NCI-H524 (cell line): ENCODE measurements around the gene PDLIM5.

ENCODE experiments used
- DNase-seq, 2 experiments: peaks; one replicate each; lab custom pipeline; 2025; lab: John Stamatoyannopoulos, UW

Gene PDLIM5

DNA sequence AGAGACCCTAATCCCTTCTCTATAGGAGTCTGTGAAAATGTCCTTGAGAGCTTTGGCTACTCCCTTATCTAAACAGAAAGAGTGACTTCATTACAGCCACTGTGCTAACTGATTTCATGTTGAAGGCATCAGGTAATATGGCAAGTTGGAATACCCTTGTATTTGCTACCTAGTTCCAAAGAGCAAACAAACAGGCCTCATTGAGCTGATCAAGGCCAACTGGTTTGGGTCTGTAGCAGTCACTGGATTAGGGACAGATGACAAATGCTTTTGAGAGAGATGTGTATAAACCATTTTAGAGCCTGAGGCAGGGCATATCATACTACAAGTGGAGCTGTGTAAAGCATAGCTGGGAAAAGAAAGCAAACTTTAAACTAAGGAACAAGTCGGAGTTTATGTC, 22.9 kb upstream of the PDLIM5 start:
- no peak for DNase-seq

DNA sequence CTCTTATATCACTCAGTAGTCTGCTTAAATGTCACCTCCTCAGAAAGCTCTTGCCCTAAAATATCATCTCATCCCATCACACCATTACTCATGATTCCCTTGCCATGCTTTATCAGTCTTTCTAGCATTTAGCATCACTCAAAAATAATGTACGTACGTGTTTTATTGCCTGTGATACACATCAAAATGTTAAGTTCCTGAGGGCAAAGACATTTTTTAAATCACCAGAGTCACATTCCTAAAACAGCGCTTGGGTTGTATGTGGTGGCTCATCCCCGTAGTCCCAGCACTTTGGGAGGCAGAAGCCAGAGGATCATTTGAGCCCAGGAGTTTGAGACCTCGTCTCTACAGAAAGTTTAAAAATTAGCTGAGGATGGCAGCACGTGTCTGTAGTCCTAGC, 21.3 kb upstream of the PDLIM5 start:
- DNase-seq, result no peak

DNA sequence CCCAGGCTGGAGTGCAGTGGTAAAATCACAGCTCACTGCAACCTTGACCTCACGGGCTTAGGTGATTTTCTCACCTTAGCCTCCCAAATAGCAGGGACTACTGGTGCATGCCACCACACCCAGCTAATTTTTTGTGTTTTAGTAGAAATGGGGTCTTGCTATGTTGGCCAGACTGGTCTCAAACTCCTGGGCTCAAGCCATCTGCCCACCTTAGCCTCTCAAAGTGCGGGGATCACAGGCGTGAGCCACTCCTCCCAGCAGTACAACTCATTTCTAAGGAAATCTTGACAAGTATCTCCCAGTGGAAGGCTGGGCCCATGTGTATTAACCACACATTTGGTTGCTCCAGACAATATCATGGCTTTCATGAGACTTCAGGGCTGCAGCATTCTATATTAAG, 20.4 kb upstream of the PDLIM5 start:
- no peak for DNase-seq

DNA sequence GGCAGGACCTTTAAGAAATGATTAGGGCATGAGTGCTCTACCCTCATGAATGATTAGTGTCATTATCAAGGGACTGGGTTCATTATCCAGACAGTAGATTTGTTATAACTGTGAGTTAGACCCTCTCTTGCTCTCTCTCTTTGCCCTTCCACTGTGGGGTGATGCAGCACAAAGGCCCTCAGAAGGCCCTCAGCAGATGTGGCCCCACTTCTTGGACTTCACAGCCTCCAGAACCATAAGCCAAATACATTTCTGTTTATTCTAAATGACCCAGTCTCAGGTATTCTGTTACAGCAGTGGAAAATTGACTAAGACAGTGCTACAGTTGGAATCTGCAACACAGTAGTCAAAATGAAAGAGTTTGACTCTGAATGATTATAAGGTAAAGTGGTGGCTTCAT, 17.2 kb upstream of the PDLIM5 start:
- DNase-seq, result no peak

DNA sequence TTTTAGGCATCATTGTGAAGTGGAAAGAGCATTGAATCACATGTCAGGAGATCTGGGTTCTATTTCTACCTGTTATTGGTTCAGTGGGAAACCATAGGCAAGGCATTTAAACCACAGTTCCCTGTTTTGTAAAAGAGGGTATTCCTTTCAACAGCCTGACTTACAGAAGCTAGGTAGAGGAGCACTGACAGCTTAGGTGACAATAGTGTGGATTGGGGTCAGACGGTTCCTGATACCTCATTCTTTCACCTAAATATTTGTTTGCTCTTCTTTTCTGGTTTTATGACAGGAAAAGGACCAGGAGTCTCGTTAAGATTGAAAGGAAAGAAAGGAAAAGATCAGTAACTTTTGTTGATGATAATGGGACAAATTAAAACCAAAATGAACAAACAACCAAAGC, 15.9 kb upstream of the PDLIM5 start:
- DNase-seq, result no peak

DNA sequence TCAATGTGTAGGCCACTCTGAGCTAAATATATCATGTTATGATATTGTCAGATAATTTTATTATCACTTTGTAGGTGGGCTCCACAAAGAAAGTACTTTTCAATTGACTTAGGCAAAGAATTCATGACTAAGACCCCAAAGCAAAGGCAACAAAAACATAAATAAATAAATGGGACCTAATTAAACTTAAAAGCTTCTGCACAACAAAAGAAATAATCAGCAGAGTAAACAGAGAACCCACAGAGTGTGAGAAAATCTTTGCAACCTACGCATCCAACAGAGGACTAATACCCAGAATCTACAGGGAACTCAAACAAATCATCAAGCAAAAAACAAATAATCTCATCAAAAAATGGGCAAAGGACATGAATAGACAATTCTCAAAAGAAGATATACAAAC, 15.2 kb upstream of the PDLIM5 start:
- DNase-seq, result no peak

DNA sequence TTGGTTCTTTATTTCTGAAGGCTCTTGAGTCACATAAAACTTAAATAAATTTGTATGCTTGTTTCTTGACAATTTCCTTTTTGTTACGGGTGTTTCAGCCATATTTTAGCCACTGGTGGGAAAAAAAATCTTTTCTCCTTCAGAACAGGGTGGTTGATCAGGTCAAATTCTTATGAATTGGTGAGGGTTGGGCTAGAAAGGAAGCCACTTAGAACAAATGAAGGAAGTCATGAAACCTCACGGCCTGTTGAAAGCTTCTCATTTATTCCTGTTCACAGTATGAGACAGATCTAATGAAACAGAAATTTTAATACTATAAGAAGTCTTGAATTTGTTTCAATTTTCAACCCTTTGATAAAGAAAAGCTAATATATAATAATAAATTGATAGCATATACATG, 12.1 kb upstream of the PDLIM5 start:
- no peak for DNase-seq

DNA sequence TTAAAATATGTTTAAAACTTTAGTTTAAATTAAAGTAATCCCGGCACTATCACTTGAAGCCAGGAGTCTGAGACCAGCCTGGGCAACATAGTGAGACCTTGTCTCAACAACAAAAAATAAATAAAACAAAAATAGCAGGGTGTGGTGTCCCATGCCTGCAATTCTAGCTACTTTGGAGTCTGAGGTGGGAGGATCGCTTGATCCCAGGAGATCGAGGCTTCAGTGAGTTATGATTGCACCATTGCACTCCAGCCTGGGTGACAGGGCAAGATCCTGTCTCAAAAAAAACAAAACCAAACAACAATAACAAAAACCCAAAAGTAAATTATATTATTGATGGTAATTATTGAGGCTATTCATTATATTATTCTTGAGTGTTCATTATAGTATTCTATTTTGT, 9.9 kb upstream of the PDLIM5 start:
- no peak for DNase-seq

DNA sequence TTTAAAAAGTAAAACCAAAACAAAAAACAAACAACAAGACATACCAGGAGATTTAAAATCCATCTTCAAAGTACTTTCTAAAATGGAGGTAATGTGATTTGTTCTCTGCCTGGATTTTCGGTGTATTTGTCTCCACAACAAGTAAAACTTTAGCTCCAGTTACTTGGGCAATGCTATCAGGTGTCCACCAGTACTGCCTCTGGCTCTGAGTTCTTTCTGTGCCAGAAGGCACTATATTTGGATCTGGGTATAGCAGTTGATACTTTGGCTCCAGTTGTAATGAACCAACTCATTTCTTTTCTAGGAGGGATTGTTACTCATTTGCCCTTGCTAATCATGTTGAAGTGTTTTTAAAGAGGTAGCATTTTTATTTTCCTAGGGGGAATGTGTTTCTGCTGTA, 9.5 kb upstream of the PDLIM5 start:
- no peak for DNase-seq

DNA sequence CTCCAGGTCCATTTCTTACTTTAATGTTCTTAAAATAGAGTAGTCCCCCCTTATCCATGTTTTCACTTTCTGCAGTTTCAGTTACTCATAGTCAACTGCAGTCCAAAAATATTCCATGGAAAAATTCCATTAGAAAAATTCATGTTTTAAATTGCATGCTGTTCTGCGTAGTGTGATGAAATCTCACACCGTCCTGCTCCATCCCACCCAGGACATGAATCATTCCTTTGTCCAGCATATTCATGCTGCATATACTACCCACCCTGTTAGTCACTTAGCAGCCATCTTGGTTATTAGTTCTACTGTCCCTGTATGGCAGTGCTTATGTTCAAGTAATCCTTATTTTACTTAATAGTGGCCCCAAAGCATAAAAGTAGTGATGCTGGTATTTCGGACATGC, 5.4 kb upstream of the PDLIM5 start:
- DNase-seq, result no peak

DNA sequence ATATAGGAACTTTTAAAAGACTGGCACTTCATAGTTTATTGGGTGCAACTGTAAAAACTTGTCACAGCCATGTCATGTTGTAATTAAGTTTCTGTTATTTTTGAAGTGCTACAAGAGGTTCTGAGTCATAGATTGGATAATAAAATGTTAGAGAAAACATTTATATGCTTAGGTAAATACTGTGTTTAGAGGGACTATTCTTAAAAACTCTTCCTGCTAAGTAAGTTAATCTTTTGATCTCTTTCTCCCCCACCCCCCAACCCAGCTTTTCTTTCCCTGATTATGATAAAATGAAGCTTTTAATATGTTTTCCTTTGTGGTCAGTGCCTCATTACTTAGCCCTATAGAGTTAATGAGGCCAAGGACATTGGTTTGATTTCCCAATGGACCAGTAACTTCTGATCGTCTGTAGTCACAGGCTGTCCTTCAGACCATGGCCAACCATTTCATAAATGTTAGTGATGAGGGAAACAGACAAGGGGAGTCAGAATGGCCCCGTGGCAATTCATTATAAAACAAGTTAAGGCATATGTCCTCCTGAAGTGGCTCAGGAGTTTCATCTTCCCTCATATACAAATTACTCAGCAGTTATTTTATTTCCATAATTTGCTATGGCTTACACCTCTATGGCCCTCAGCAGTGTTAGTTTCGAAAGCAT, 3.9 kb upstream of the PDLIM5 start:
- DNase-seq, result no peak

DNA sequence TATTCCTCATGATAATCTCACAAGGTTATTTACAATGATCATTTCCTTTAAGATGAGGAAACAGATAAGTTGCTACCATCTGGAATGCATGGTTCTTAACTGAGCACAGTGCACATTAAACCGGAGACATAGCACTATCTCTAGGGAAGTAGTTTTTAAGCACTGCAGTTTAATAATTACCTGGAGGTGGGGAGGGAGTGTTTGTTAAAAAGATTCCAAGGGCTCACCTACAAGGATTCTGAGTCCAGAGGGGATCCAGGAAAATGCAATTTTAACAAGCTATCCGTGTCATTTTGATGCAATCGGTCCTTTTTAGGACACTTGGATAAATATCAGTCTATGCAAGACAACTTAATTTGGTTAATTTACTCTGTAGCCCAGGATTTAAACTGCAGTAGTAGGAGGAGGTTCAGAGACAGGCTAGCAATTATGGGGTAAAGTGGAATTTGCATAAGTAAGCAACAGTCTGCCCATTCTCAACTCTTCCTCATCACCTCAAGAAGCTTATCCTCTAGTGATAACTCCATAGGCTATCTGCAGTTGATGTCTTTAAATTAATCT, 2.8 kb upstream of the PDLIM5 start:
- no peak for DNase-seq

DNA sequence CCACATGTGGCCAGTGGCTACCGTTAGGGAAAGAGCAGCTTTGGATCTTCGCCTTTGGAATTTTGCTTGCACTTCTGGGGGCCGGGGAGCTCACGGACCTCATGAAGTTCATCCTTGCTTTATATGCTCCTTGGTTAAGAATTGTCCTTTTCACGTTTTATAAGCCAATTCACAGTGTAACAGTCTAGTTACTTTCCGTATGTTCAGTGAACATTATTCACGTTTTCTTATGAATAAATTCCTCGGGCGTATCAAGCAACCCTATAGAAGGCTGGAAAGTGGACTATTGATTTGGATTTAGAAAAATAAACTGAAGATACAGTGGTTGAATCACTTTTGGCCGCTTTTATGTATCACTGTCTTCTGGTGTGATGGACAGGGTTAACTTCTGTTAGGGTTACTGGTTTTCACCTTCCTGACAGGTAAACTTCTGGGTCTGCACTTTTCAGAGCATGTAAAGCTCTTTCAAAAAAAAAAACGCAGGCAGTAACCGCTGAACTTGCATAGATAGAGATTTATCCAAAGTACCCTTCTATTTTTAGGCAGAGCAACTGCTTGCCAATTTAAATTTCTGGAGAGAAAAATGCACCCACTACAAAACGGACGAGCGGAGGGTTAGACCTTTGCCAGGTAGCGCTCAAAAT, 569 bp upstream of the PDLIM5 start:
- DNase-seq, result no peak

DNA sequence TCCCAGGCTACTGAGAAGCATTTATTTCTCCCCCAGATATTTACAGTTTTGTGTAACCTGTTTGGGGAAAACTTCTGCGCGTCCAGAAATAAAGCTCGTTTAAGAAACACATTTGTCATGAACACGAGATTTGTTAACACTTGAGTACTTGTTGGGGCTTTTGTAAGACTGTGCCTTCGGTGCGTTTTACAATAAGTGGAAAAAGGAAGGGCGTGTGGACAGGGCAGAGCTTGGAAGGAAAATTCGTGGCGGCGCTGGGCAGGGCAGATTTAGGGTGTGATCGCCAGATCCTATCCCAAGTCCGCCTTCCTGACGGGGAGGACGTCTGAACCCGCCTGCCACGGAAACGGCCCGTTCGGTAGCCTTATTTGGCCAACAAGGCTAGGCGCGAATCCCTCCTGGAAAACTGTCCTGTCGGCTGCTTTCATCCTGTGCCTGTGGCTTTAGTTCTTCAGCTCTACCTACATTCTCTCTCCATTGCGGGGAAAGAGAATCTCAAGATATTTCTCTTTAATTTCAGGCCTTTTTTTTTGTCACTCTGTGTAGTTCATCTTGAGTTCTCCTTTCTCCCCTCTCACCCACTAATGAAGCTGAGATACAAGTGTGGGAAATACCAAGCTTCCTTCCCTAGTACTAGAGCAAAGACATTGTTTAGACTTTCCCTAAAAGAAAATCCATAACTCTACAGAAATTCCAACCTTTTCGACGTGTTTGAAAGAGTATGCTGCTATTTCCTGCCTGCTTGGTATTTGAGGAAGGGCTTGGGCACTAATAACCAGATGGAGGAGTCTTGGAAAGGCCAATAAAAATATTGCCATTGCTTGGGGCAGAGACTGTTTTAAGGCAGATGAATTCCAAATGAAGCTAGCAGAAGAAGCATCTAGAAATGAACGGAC, 982 bp downstream of the PDLIM5 start:
- peak; percentile 7 to 33 for DNase-seq

DNA sequence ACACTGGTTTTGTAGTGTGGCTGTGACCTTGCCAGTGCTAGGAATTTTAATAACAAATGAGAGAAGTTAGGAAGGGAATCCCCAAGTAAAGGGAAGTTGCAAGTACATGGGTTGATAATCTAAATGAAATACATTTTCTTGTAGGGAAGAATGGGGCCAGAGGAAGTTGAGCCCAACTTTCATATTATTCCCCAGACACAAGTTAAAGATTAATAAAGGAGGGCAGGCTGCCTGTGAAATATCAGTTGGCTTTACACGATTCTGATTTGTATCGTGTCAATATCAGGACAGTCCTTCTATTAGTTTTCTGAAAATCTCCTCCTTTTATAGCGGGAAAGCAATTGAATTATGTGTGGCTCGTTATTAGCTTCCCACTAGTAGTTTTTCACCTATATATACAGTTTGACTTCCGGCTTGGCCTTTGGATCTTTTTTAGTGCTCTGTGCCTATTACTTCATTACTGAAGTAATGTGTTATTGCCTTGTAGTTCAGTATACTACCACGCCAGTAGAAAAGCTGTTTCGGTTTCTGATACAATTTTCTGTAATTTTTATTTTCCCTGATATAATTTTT, 1.7 kb downstream of the PDLIM5 start:
- DNase-seq, result no peak

DNA sequence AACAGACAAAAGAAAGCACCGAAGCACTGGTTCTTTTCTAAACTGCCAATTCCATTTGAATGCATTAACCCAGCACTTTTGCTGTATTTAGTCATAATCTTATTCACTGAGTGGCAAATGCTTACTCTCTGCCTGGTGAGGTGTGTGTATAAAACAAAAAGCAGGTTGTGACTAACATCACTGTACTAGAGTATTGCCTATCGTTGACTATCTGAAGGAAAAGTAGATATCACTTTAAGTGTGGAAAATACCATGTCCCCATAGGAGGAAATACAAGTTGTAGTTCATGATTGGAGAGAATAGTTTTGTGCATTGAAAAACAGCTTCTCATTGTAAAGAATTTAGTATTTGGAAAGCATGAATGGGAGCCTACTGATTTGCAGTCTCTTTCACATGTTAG, 2.7 kb downstream of the PDLIM5 start:
- DNase-seq, result no peak

DNA sequence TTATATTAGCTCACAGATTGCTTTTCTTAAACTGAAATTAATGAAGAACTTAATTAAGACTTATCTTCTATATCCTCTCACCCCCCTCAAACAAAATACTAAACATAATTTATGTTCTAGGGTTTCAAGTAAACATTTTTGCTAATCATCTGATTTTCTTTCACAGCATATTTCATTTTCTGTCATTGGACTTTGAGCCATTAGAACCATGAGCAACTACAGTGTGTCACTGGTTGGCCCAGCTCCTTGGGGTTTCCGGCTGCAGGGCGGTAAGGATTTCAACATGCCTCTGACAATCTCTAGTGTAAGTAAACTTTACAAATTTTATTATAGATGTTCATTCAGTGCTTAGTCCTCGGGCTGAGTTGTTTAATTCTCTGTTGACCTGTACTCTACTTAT, 3.3 kb downstream of the PDLIM5 start:
- DNase-seq, result no peak

DNA sequence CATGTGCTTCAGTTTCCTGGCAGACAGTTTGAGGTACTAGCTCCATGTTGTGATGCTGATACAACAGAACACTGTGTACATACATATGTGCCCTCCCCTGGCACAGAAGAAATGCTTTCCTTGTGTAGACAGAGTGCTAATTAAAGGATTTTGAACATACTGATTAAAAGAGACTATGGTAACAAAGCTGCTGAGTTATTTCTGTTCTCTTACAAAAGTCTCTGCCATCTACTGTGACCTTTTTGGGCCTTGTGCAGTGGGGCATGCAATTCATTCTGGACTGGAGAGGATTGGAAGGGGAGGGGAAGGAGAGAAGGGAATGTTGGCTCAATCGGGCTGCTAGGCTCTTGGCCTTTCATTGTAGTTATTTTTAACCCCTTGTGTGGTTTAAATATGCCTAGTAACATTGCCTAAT, 6.0 kb downstream of the PDLIM5 start:
- DNase-seq, result no peak

DNA sequence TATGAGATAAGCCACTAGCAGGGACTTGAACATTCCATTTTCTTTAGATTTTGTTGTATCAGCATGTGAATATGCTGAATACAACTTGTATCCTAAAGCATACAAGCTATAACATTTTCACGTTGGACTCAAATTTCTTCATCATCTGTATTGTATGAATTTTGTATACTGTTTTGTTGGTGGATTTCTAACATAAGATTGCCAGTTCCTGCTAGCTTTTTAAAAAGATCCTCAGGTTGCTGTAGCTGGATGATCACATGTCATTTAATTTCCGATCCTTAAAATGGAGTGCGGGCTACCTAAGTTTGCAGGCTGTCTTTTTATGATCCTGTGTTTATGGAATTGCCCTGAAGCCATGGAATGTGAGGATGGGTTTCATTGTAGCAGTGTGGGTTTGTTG, 6.9 kb downstream of the PDLIM5 start:
- DNase-seq, result no peak

DNA sequence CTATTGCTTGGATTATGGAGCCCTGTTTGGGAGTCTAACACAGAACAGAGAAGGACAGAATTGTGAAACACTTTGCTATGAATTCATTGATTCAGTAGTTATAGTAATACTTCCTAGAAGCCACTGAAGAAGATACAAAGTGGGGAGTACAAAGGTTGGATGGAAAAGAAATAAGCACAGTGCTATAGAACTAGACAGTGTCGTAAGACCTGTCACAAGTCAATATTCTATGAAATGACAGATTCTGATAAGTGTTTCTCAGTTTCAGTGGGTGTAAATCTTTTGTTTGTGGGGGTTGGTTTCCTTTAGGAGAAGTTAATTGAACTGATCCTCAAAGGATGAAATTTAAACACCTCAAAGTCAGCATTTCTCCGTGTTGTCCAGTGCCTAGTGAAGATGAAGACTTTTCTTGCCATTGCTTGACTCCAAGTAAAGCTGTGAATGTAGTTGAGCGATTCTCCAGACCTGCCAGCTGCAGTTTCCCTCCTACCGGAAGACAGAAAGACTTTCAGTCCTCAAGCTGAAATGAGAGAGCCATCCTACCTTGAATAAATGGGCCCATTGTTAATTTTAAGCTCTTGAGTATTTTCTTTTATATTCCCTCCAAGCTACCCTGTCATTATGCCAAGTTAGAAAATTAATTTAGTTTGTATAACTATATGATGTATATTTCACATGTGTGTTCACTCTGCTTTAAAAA, 7.9 kb downstream of the PDLIM5 start:
- DNase-seq, result no peak

DNA sequence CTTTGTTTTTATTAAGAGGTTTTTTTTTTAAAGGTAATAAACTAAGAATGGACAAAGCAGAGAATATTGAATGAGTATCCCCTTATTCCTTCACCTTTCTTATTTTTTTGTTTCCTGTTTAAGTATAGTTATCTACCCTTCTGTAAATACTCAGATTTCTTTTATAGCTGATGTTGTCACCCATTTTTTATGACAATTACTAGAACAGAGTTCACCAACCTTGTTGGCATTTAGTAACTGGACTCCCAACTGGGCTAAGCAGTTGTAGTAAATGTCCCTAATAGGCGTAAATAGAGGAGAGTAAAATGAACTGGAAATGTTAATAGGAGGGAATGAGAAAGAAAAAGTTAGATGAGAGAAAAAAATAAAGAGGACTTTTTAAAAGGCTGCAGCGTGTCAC, 9.8 kb downstream of the PDLIM5 start:
- DNase-seq, result no peak

DNA sequence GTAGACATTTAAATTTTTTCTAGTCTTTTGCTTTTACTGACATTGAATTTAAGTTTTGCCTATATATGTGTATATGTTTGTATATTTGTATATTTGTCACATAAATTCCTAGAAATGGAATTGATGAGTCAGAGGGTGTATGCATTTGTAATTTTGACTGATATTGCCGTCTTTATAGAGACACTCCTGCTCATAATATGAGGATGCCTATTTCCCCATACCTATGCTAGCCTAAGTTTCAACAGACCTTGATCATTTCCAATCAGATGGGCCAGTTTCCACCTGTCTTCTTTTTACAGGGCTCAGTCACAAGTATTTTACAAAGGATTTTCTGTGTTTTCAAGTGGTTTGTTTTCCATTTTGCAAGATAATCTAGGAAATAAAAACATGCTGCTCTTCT, 10.8 kb downstream of the PDLIM5 start:
- no peak for DNase-seq
